Measurements from ENCODE around the gene SH2D1A. TPM values are rescaled to one million over a fixed set of nuclear protein-coding genes. Genes with fewer than 3 reads are reported as not detected.

SH2D1A gene
- total and polyA plus RNA-seq, 2 donors (not counting 1 experiment from before 2014, with no cell fraction given), result 0.08 TPM; not detected in 1

- no peak overlapping the region for H2AFZ ChIP-seq (ENCODE audit: low read length)
- H3K4me1 ChIP-seq (ENCODE audit: control insufficient read depth, extremely low read depth, insufficient read depth, low read length), result no peaks in the 10 kb centered on the region
- H3K4me2 ChIP-seq (ENCODE audit: extremely low read depth, insufficient read depth, low read length), result no peak overlapping the region
- no peak overlapping the region for H3K4me3 ChIP-seq (replicated peaks in 1 of 4; ENCODE audit: control extremely low read depth in 1 of 4, insufficient read depth in 1 of 4, low read depth in 3 of 4, low read length in 4 of 4)
- H3K9ac ChIP-seq (ENCODE audit: insufficient read depth, low read length), result no peak overlapping the region
- H3K79me2 ChIP-seq (ENCODE audit: control insufficient read depth, insufficient read depth, low read length), result no peaks in the 10 kb centered on the region
- H3K27me3 ChIP-seq (ENCODE audit: control insufficient read depth, insufficient read depth, low read length), result no peaks in the 10 kb centered on the region
- H3K27ac ChIP-seq (ENCODE audit: insufficient read depth, low read length), result no peak overlapping the region
- H4K20me1 ChIP-seq (ENCODE audit: control insufficient read depth, extremely low read depth, insufficient read depth, low read length), result no peaks in the 10 kb centered on the region
- no peaks in the 10 kb centered on the region for H3K9me3 ChIP-seq (ENCODE audit: control insufficient read depth, insufficient read depth, low read depth, low read length)
- DNase-seq (ENCODE audit: low read depth in 2 of 2), result no peak
- H3K36me3 ChIP-seq (ENCODE audit: control insufficient read depth, insufficient read depth, low read length), result no peaks in the 10 kb centered on the region
- no peak for TF ChIP-seq EZH2 (IDR thresholded peaks at IDR 0.05; ENCODE audit: low read length, missing control alignments)
- TF ChIP-seq CTCF (conservative IDR thresholded peaks at IDR 0.05 in 1 of 2, IDR thresholded peaks at IDR 0.05 in 1 of 2; ENCODE audit: low read depth in 1 of 2, low read length in 2 of 2), result no peak
Observed at GRCh38 chrX:124341396-124342132, 4.8 kb upstream of the SH2D1A start.

GRCh38 chrX:124342174-124342867 lies 4.0 kb upstream of the SH2D1A start:
- no peaks in the 10 kb centered on the region for H3K4me1 ChIP-seq (ENCODE audit: control insufficient read depth, extremely low read depth, insufficient read depth, low read length)
- no peak for DNase-seq (ENCODE audit: low read depth in 2 of 2)

More at GRCh38 chrX:124342174-124342867, 4.0 kb upstream of the SH2D1A start:
- no peaks in the 10 kb centered on the region for H3K27me3 ChIP-seq (ENCODE audit: control insufficient read depth, insufficient read depth, low read length)
- no peak overlapping the region for H3K4me3 ChIP-seq (replicated peaks in 1 of 4; ENCODE audit: control extremely low read depth in 1 of 4, insufficient read depth in 1 of 4, low read depth in 3 of 4, low read length in 4 of 4)
- no peaks in the 10 kb centered on the region for H4K20me1 ChIP-seq (ENCODE audit: control insufficient read depth, extremely low read depth, insufficient read depth, low read length)
- no peaks in the 10 kb centered on the region for H3K79me2 ChIP-seq (ENCODE audit: control insufficient read depth, insufficient read depth, low read length)
- no peak overlapping the region for H2AFZ ChIP-seq (ENCODE audit: low read length)
- no peak overlapping the region for H3K4me2 ChIP-seq (ENCODE audit: extremely low read depth, insufficient read depth, low read length)
- H3K36me3 ChIP-seq (ENCODE audit: control insufficient read depth, insufficient read depth, low read length), result no peaks in the 10 kb centered on the region
- H3K27ac ChIP-seq (ENCODE audit: insufficient read depth, low read length), result no peak overlapping the region
- TF ChIP-seq CTCF (conservative IDR thresholded peaks at IDR 0.05 in 1 of 2, IDR thresholded peaks at IDR 0.05 in 1 of 2; ENCODE audit: low read depth in 1 of 2, low read length in 2 of 2) (no peak), EZH2 (IDR thresholded peaks at IDR 0.05; ENCODE audit: low read length, missing control alignments) (no peak)
- H3K9me3 ChIP-seq (ENCODE audit: control insufficient read depth, insufficient read depth, low read depth, low read length), result no peaks in the 10 kb centered on the region
- no peak overlapping the region for H3K9ac ChIP-seq (ENCODE audit: insufficient read depth, low read length)
